Spleen (tissue), 11 donors: ENCODE data around the gene ARRB2. TPM values are rescaled to one million over a fixed set of nuclear protein-coding genes. Genes with fewer than 3 reads are reported as not detected.

Experiments used
- DNase-seq: peaks from one replicate; pipeline ENCODE4 v3.0.0-alpha.2; 2020
- H3K27ac ChIP-seq, 8 donors: fragments of 200-600 bp; sonication (generic) in 7 of 8; 1 replicate in 4 of 8; 2 replicates in 4 of 8; pipeline versions ENCODE4 v1.5.0 to v1.8.0; 2016 to 2021; ENCODE audit warnings: inconsistent platforms in 4 of 8, mild to moderate bottlenecking in 4 of 8, moderate library complexity in 1 of 8
- H3K27me3 ChIP-seq, 7 donors: fragments of 200-600 bp; sonication (generic) in 6 of 7; replicated peaks in 1 of 7; 1 replicate in 4 of 7; 2 replicates in 3 of 7; pipeline versions ENCODE4 v1.5.0 to v1.8.0; 2016 to 2021; ENCODE audit warnings: inconsistent platforms in 3 of 7, mild to moderate bottlenecking in 1 of 7
- H3K36me3 ChIP-seq, 6 donors: fragments of 200-600 bp; sonication (generic) in 5 of 6; 1 replicate in 4 of 6; 2 replicates in 2 of 6; pipeline versions ENCODE4 v1.5.0 to v1.8.0; 2016 to 2021; ENCODE audit warnings: inconsistent platforms in 2 of 6
- H3K4me1 ChIP-seq, 6 donors: fragments of 200-600 bp; sonication (generic) in 5 of 6; 1 replicate in 3 of 6; 2 replicates in 3 of 6; pipeline versions ENCODE4 v1.5.0 to v1.8.0; 2016 to 2021; ENCODE audit warnings: inconsistent platforms in 3 of 6
- H3K4me3 ChIP-seq, 8 donors: fragments of 200-600 bp; sonication (generic) in 7 of 8; 1 replicate in 4 of 8; 2 replicates in 4 of 8; pipeline versions ENCODE4 v1.5.0 to v1.8.0; 2016 to 2021; ENCODE audit warnings: inconsistent platforms in 4 of 8, mild to moderate bottlenecking in 4 of 8, moderate library complexity in 2 of 8
- H3K9me3 ChIP-seq, 8 donors: fragments of 200-600 bp; sonication (generic) in 7 of 8; 1 replicate in 4 of 8; 2 replicates in 4 of 8; pipeline versions ENCODE4 v1.5.0 to v1.8.0; 2016 to 2021; ENCODE audit warnings: inconsistent platforms in 4 of 8
- CTCF ChIP-seq, 11 experiments: fragments of 200-600 bp in 7 of 11; fragments of 450-650 bp in 4 of 11; sonication (generic) in 4 of 11; IDR thresholded peaks in 8 of 11; conservative IDR thresholded peaks in 3 of 11; 1 replicate in 7 of 11; 2 replicates in 4 of 11; pipeline versions ENCODE4 v1.4.0 to v1.8.0; 2016 to 2021; ENCODE audit warnings: antibody characterized with exemption in 11 of 11, inconsistent platforms in 4 of 11, mild to moderate bottlenecking in 1 of 11
- POLR2A ChIP-seq, 3 donors: fragments of 450-650 bp; IDR thresholded peaks; one replicate each; pipeline ENCODE4 v1.5.1; 2017; ENCODE audit warnings: antibody characterized with exemption in 3 of 3, mild to moderate bottlenecking in 1 of 3
- POLR2AphosphoS5 ChIP-seq, 3 donors: sonication (generic); formaldehyde crosslinking; IDR thresholded peaks; one replicate each; pipeline ENCODE4 v1.5.1; 2017; ENCODE audit warnings: antibody characterized with exemption in 3 of 3
- WGBS, 5 donors: extraction: QIAGEN DNeasy Blood & Tissue Kit in 3 of 5; methylation state at CpG; one replicate each; pipeline versions ENCODE4 v1.1.5 to v1.1.7; 2013 to 2018; 5-methylcytosine and 5-hydroxymethylcytosine counted together
- intact Hi-C: fragments of 100-400 bp; cut with DNase I; formaldehyde crosslinking; loops from one replicate; pipeline ENCODE4 v1.15.0; 2023; ENCODE audit warnings: low total_unique reads
- polyA plus RNA-seq, 3 donors: library from polyadenylated mRNA; stranded (reverse); fragments of 200-250 nt; gene quantifications; one replicate each; pipeline ENCODE4 v1.2.1, GENCODE V29; 2013
- total RNA-seq, 7 donors: library from RNA; depleted of rRNA in 3 of 7; stranded (reverse); fragments of >200 nt in 3 of 7; fragmentation: NEBNext Ultra II Directional in 4 of 7; extraction: Animal tissue kit (Norgen Biotek cat#: 25700) in 4 of 7; gene quantifications; one replicate each; pipeline versions ENCODE4 v1.1.0 to v1.2.1, GENCODE V29; 2016 to 2021
- donor health status: healthy with polysubstance abuse.
- donor health status: DM: no; HTN: no; CAD: no; lungs with moderate emphysema.
- donor health status: DM: no; HTN: no; CAD: no.
- donor health status: Bipolar disorder and iron deficiency.
- donor health status: healthy.
- donor health status: DM: no; HTN: no; CAD: no.
- donor health status: DM: yes; HTN: yes; CAD: no.

The ARRB2 gene
- total and polyA plus RNA-seq, 10 donors = 61.4 to 416 (median 209) TPM

- Histone ChIP-seq H3K27ac (peak overlapping the region in 6 of 8 donors; percentile 69 to 87 (median 82)), H3K4me3 (peak overlapping the region in 1 of 8 donors; percentile 3), H3K9me3 (no peaks in the 10 kb centered on the region), H3K36me3 (no peaks in the 10 kb centered on the region), H3K27me3 (peaks cover 0 to 5% (median 0%) of the 10 kb centered on the region in 7 donors), H3K4me1 (peaks cover 0 to 28% (median 7%) of the 10 kb centered on the region in 6 donors)
- DNase-seq = no peak
- intact Hi-C loops = no loop called here
- peak in 2 of 11 experiments; percentile 19 to 40 for TF ChIP-seq CTCF (IDR thresholded peaks at IDR 0.05 in 8 of 11, conservative IDR thresholded peaks at IDR 0.05 in 3 of 11)
- TF ChIP-seq POLR2A (IDR thresholded peaks at IDR 0.05) = no peak
- peak in 1 of 3 donors; percentile 53 for TF ChIP-seq POLR2AphosphoS5 (IDR thresholded peaks at IDR 0.05)
- WGBS, 5 donors = 36 to 47% (median 40%) methylated on average over 3 of the region's 3 CpGs
These were observed 54.2 kb downstream of the ARRB2 start for GRCh38 chr17:4764595-4764994.

- Histone ChIP-seq H3K36me3 (no peaks in the 10 kb centered on the region), H3K9me3 (no peaks in the 10 kb centered on the region), H3K27me3 (no peaks in the 10 kb centered on the region), H3K4me3 (no peak overlapping the region), H3K27ac (peak overlapping the region in 7 of 8 donors; percentile 41 to 87 (median 77)), H3K4me1 (peaks cover 0 to 30% (median 7%) of the 10 kb centered on the region in 6 donors)
- no peak for TF ChIP-seq CTCF (IDR thresholded peaks at IDR 0.05 in 8 of 11, conservative IDR thresholded peaks at IDR 0.05 in 3 of 11)
- peak in 1 of 3 donors; percentile 43 for TF ChIP-seq POLR2AphosphoS5 (IDR thresholded peaks at IDR 0.05)
- TF ChIP-seq POLR2A (IDR thresholded peaks at IDR 0.05) = no peak
- intact Hi-C loops = no loop called here
- no peak for DNase-seq
- 46 to 66% (median 55%) methylated on average over 3 of the region's 3 CpGs for WGBS, 5 donors
These were observed 55.8 kb downstream of the ARRB2 start for GRCh38 chr17:4766201-4766600.

- TF ChIP-seq CTCF (IDR thresholded peaks at IDR 0.05 in 8 of 11, conservative IDR thresholded peaks at IDR 0.05 in 3 of 11) = no peak
- TF ChIP-seq POLR2AphosphoS5 (IDR thresholded peaks at IDR 0.05) = no peak
- no peak for TF ChIP-seq POLR2A (IDR thresholded peaks at IDR 0.05)
- 70 to 76% (median 73%) methylated on average over 9 of the region's 9 CpGs for WGBS, 5 donors
- no peak for DNase-seq
These were observed 56.3 kb downstream of the ARRB2 start for GRCh38 chr17:4766723-4767122.

GRCh38 chr17:4768298-4768697, 57.9 kb downstream of the ARRB2 start:
- H3K27ac ChIP-seq = peak overlapping the region in 3 of 8 donors; percentile 52 to 87 (median 62)
- H3K4me1 ChIP-seq = peaks cover 0 to 37% (median 9%) of the 10 kb centered on the region in 6 donors
- WGBS, 5 donors = 74 to 86% (median 79%) methylated on average over 6 of the region's 6 CpGs

More at GRCh38 chr17:4766723-4767122, 56.3 kb downstream of the ARRB2 start:
- H3K27ac ChIP-seq = peak overlapping the region in 6 of 8 donors; percentile 73 to 87 (median 82)
- H3K36me3 ChIP-seq = no peaks in the 10 kb centered on the region
- H3K9me3 ChIP-seq = no peaks in the 10 kb centered on the region
- intact Hi-C loops = no loop called here
- no peak overlapping the region for H3K4me3 ChIP-seq
- H3K4me1 ChIP-seq = peaks cover 0 to 35% (median 9%) of the 10 kb centered on the region in 6 donors
- H3K27me3 ChIP-seq = no peaks in the 10 kb centered on the region

More at GRCh38 chr17:4768298-4768697, 57.9 kb downstream of the ARRB2 start:
- DNase-seq = no peak
- no peaks in the 10 kb centered on the region for H3K9me3 ChIP-seq
- peaks cover 0 to 4% (median 0%) of the 10 kb centered on the region in 7 donors for H3K27me3 ChIP-seq
- no peaks in the 10 kb centered on the region for H3K36me3 ChIP-seq
- intact Hi-C loops = no loop called here
- no peak for TF ChIP-seq CTCF (IDR thresholded peaks at IDR 0.05 in 8 of 11, conservative IDR thresholded peaks at IDR 0.05 in 3 of 11)
- TF ChIP-seq POLR2AphosphoS5 (IDR thresholded peaks at IDR 0.05) = peak in 1 of 3 donors; percentile 45
- no peak overlapping the region for H3K4me3 ChIP-seq
